OCI-LY7 (cell line): ENCODE data around the gene IRF2BP2.

Source experiments
- EZH2phosphoT487 ChIP-seq: fragments of 200-600 bp; sonication (generic); IDR thresholded peaks from 2 replicates; pipeline ENCODE4 v1.6.1; 2018; ENCODE audit warnings: low read depth, borderline replicate concordance, mild to moderate bottlenecking, mixed run types, antibody characterized with exemption, low read length, moderate library complexity, mixed read lengths
- TF ChIP-seq, protein P1 (sequence below): fragments of 200-600 bp; sonication (generic); conservative IDR thresholded peaks from 2 replicates; pipeline ENCODE4 v1.5.1; 2014; ENCODE audit warnings: mild to moderate bottlenecking, antibody characterized with exemption, low read length, moderate library complexity, mixed read lengths

DNA sequence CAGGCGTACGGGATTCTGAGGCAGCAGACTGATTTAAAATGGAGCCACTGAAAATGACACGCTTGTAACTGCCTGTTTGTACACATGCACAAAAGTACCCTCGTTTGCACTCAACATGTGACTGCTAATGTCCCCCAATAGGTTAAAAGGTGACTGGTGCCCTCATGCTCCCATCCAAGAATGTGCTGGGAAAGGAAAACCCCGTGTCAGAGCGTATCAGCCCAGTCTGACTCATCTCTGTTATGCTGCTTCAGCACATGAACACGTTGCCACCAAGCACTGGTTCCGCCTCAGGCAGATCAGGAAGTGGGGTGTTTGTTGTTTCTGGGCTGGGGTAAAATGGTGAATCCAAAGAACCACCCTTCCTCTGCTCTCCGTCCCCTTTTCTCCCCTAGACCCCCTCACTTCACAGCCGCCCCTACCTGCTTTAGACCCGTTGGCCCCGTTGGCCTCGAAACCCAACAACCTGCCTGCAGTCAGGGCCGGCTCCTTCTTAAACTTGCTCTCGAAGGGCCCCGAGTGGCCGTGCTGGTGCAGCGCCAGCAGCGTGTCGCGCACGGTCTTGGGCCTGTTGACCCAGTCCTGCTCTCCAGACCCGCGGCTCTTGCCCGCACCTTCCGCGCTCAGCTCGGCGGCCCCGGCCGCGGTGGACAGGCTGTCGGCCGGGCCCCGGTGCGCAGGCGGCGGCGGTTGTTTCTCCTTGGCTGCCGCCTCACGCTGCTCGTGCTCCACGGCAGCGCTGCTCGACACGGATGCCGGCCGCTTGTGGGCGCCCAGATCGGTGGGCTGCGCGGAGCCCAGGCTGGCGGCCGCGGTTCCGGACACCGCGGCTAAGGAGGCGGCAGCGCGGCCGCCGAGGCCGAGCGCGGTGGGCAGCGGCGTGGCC lies 1.7 kb downstream of the IRF2BP2 start:
- TF ChIP-seq, protein P1, sequence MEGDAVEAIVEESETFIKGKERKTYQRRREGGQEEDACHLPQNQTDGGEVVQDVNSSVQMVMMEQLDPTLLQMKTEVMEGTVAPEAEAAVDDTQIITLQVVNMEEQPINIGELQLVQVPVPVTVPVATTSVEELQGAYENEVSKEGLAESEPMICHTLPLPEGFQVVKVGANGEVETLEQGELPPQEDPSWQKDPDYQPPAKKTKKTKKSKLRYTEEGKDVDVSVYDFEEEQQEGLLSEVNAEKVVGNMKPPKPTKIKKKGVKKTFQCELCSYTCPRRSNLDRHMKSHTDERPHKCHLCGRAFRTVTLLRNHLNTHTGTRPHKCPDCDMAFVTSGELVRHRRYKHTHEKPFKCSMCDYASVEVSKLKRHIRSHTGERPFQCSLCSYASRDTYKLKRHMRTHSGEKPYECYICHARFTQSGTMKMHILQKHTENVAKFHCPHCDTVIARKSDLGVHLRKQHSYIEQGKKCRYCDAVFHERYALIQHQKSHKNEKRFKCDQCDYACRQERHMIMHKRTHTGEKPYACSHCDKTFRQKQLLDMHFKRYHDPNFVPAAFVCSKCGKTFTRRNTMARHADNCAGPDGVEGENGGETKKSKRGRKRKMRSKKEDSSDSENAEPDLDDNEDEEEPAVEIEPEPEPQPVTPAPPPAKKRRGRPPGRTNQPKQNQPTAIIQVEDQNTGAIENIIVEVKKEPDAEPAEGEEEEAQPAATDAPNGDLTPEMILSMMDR, result peak; percentile 67
- no peak for TF ChIP-seq EZH2phosphoT487
